SK-N-MC (cell line): Measurements from ENCODE around the gene IL1RAPL1.

Experiments used
- EZH2 ChIP-seq: fragments of 200-600 bp; sonication (generic); IDR thresholded peaks from one replicate; pipeline ENCODE4 v1.6.1; 2017; ENCODE audit warnings: antibody characterized with exemption
- FOXP2 ChIP-seq: optimal IDR thresholded peaks from 2 replicates; pipeline ENCODE3; 2011; ENCODE audit warnings: mild to moderate bottlenecking, moderate library complexity; ENCODE audit not compliant: insufficient read depth; ENCODE audit errors: extremely low read length, control extremely low read depth
- POLR2AphosphoS5 ChIP-seq: IDR thresholded peaks from 2 replicates; pipeline ENCODE4 v1.6.1; 2012; ENCODE audit warnings: mild to moderate bottlenecking, low read depth, low read length, borderline replicate concordance

DNA sequence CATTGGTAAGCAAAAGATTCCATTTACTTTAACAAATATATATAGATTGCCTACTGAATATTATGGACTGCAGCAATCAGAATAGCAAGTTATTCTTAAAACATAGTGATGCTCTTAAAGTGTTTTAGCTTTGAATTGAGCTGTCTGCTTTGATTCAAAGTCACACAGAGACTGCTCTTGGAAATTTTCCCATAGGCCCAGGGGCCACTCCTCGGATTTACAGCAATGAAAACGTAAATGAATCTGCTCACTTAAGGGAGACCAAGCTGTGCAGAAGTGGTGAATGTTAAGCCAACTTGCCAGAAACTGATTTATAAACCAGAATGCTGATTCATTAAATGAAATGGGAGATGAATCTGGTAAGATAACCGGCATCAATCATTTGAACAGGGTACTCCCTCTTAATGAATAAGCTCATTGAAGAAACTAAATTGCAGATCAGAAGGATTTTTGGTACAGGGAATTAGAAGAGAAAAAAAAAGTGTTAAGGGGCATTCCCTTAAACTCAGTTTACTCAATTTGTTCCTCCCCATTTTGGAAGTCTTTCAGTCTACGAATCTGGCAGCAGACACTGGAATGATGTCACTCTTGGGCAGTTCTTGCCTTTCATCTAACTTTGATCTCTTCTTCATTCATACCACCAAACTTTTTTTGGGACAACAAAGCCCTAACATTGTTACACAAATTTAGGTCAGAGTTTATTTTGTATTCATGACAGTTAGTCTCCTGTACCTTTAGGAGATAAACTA, 1264.8 kb downstream of the IL1RAPL1 start:
- TF ChIP-seq POLR2AphosphoS5 (no peak), EZH2 (no peak), FOXP2 (no peak)
